H1 (cell line): ENCODE measurements around the gene LIPC. TPM values are rescaled to one million over a fixed set of nuclear protein-coding genes. Genes with fewer than 3 reads are reported as not detected.

ENCODE experiments used
- CTCF ChIA-PET: fragments of 300-600 bp; sonication (Branson Sonifier 250); formaldehyde crosslinking; loops from one replicate; lab custom pipeline; 2021; ENCODE audit not compliant: partially characterized antibody; lab: Charles Lee
- POLR2A ChIA-PET: fragments of 300-600 bp; sonication (Branson Sonifier 250); formaldehyde crosslinking; loops from one replicate; lab custom pipeline; 2021; ENCODE audit warnings: inconsistent platforms; ENCODE audit not compliant: partially characterized antibody; lab: Charles Lee
- DNase-seq, 2 experiments: peaks; one replicate each; pipeline versions ENCODE4 v3.0.0 to v3.0.0-alpha.2; 2010 to 2022; ENCODE audit warnings: low spot score in 2 of 2, low read depth in 1 of 2, mixed read lengths in 1 of 2
- FAIRE-seq: peaks from 2 replicates; lab custom pipeline; 2011; peaks lifted over from hg19 to GRCh38; lab: Jason Lieb, UNC
- H2AFZ ChIP-seq: 2 replicates; pipeline ENCODE4 v1.8.1; 2012; ENCODE audit warnings: low read length, inconsistent platforms
- H2AK5ac ChIP-seq: 2 replicates; pipeline ENCODE4 v1.6.1; 2013; ENCODE audit warnings: low read depth, low read length
- H2BK120ac ChIP-seq: replicated peaks from 2 replicates; pipeline ENCODE3; 2013; ENCODE audit warnings: low read depth, low read length, inconsistent platforms
- H2BK12ac ChIP-seq: 2 replicates; pipeline ENCODE4 v1.6.1; 2013; ENCODE audit warnings: low read depth, low read length
- H2BK15ac ChIP-seq: 2 replicates; pipeline ENCODE4 v1.6.1; 2013; ENCODE audit warnings: low read length
- H2BK20ac ChIP-seq: 2 replicates; pipeline ENCODE4 v1.6.1; 2013; ENCODE audit warnings: low read length
- H2BK5ac ChIP-seq: 2 replicates; pipeline ENCODE4 v1.6.1; 2013; ENCODE audit warnings: low read depth, low read length
- H3K14ac ChIP-seq: 2 replicates; pipeline ENCODE4 v1.6.1; 2013; ENCODE audit warnings: inconsistent platforms; ENCODE audit not compliant: insufficient read length
- H3K18ac ChIP-seq: 2 replicates; pipeline ENCODE4 v1.6.1; 2013; ENCODE audit warnings: low read length; ENCODE audit errors: extremely low read depth
- H3K23ac ChIP-seq: 2 replicates; pipeline ENCODE4 v1.6.1; 2013; ENCODE audit warnings: inconsistent platforms; ENCODE audit not compliant: insufficient read length
- H3K23me2 ChIP-seq: 2 replicates; pipeline ENCODE4 v1.6.1; 2013; ENCODE audit warnings: low read depth, low read length
- H3K27ac ChIP-seq: 2 replicates; pipeline ENCODE4 v1.6.1; 2011; ENCODE audit warnings: low read depth, low read length, inconsistent platforms
- H3K27me3 ChIP-seq, 4 experiments: replicated peaks in 1 of 4; 1 replicate in 1 of 4; 2 replicates in 3 of 4; pipeline versions ENCODE4 v1.6.1 to v1.8.1; 2011 to 2013; ENCODE audit warnings: low read length in 3 of 4, mild to moderate bottlenecking in 3 of 4, inconsistent platforms in 2 of 4, mixed read lengths in 2 of 4, moderate library complexity in 1 of 4; ENCODE audit not compliant: control insufficient read depth in 3 of 4, insufficient read depth in 3 of 4; ENCODE audit errors: extremely low read depth in 1 of 4
- H3K36me3 ChIP-seq, 4 experiments: 2 replicates each; pipeline versions ENCODE4 v1.6.1 to v1.8.1; 2011 to 2013; ENCODE audit warnings: mild to moderate bottlenecking in 4 of 4, low read length in 3 of 4, moderate library complexity in 2 of 4, control low read depth in 1 of 4, inconsistent platforms in 1 of 4; ENCODE audit not compliant: insufficient read depth in 4 of 4, control insufficient read depth in 2 of 4
- H3K4ac ChIP-seq: replicated peaks from 2 replicates; pipeline ENCODE3; 2013; ENCODE audit warnings: low read length, low read depth, mixed read lengths, inconsistent platforms; ENCODE audit not compliant: insufficient read length
- H3K4me1 ChIP-seq, 4 experiments: replicated peaks in 1 of 4; 1 replicate in 1 of 4; 2 replicates in 3 of 4; pipeline versions ENCODE4 v1.6.1 to v1.8.1; 2011 to 2013; ENCODE audit warnings: low read length in 3 of 4, inconsistent platforms in 2 of 4, mixed read lengths in 1 of 4; ENCODE audit not compliant: insufficient read depth in 4 of 4, control insufficient read depth in 3 of 4
- H3K4me2 ChIP-seq, 2 experiments: 2 replicates each; pipeline versions ENCODE4 v1.6.1 to v1.8.1; 2011 to 2013; ENCODE audit warnings: low read depth in 2 of 2, low read length in 2 of 2, control low read depth in 1 of 2, inconsistent platforms in 1 of 2, mild to moderate bottlenecking in 1 of 2; ENCODE audit not compliant: insufficient read depth in 1 of 2
- H3K4me3 ChIP-seq, 4 experiments: fragments of 200-600, 300-600 bp in 1 of 4; sonication (generic), shearing (Covaris generic), sonication (Bioruptor Twin) in 1 of 4; 2 replicates each; pipeline versions ENCODE4 v1.5.1 to v1.8.1; 2011 to 2016; ENCODE audit warnings: low read length in 4 of 4, low read depth in 3 of 4, control low read depth in 2 of 4, inconsistent platforms in 2 of 4, mild to moderate bottlenecking in 2 of 4, mixed read lengths in 1 of 4, moderate library complexity in 1 of 4; ENCODE audit not compliant: insufficient read depth in 2 of 4; ENCODE audit errors: extremely low read depth in 1 of 4
- H3K56ac ChIP-seq: replicated peaks from 2 replicates; pipeline ENCODE3; 2013; ENCODE audit warnings: low read depth, mild to moderate bottlenecking, mixed read lengths, low read length, inconsistent platforms; ENCODE audit not compliant: insufficient read length
- H3K79me1 ChIP-seq: 2 replicates; pipeline ENCODE4 v1.6.1; 2013; ENCODE audit warnings: low read depth, low read length, control low read depth
- H3K79me2 ChIP-seq, 2 experiments: 2 replicates each; pipeline versions ENCODE4 v1.6.1 to v1.8.1; 2012 to 2013; ENCODE audit warnings: low read length in 2 of 2, mild to moderate bottlenecking in 2 of 2, inconsistent platforms in 1 of 2; ENCODE audit not compliant: insufficient read depth in 2 of 2, control insufficient read depth in 1 of 2
- H3K9ac ChIP-seq, 4 experiments: replicated peaks in 1 of 4; 1 replicate in 1 of 4; 2 replicates in 3 of 4; pipeline versions ENCODE4 v1.6.1 to v1.8.1; 2011 to 2013; ENCODE audit warnings: low read depth in 3 of 4, low read length in 3 of 4, control low read depth in 2 of 4, mild to moderate bottlenecking in 2 of 4, moderate library complexity in 2 of 4, inconsistent platforms in 1 of 4; ENCODE audit errors: extremely low read depth in 1 of 4
- H3K9me3 ChIP-seq, 2 experiments: 2 replicates each; pipeline versions ENCODE4 v1.6.1 to v1.8.1; 2012 to 2013; ENCODE audit warnings: mild to moderate bottlenecking in 2 of 2, moderate library complexity in 2 of 2, control low read depth in 1 of 2, inconsistent platforms in 1 of 2, low read depth in 1 of 2, low read length in 1 of 2, mixed read lengths in 1 of 2; ENCODE audit not compliant: insufficient read depth in 2 of 2
- H4K20me1 ChIP-seq, 2 experiments: replicated peaks in 1 of 2; 2 replicates each; pipeline versions ENCODE3 to v1.8.1; 2011 to 2013; ENCODE audit warnings: inconsistent platforms in 2 of 2, low read length in 2 of 2, mild to moderate bottlenecking in 1 of 2; ENCODE audit not compliant: insufficient read depth in 2 of 2, control insufficient read depth in 1 of 2
- H4K5ac ChIP-seq: 2 replicates; pipeline ENCODE4 v1.6.1; 2013; ENCODE audit warnings: low read length, low read depth, mixed read lengths, inconsistent platforms; ENCODE audit not compliant: insufficient read length
- H4K8ac ChIP-seq: 2 replicates; pipeline ENCODE4 v1.8.0; 2013; ENCODE audit warnings: mild to moderate bottlenecking, moderate library complexity, low read length, inconsistent platforms; ENCODE audit not compliant: insufficient read depth; ENCODE audit errors: extremely low read depth
- H4K91ac ChIP-seq: replicated peaks from 2 replicates; pipeline ENCODE3; 2013; ENCODE audit warnings: low read length, mixed read lengths, inconsistent platforms; ENCODE audit not compliant: insufficient read length
- ATF3 ChIP-seq: IDR thresholded peaks from 2 replicates; pipeline ENCODE4 v1.6.1; 2011; ENCODE audit warnings: low read depth, mild to moderate bottlenecking, low read length; ENCODE audit not compliant: insufficient read depth
- BRCA1 ChIP-seq: IDR thresholded peaks from 2 replicates; pipeline ENCODE4 v1.6.1; 2012; ENCODE audit warnings: low read depth, low read length, improper control_type of control experiment
- CBX5 ChIP-seq: fragments of 300-800, 300-1000 bp; sonication (generic); IDR thresholded peaks from 2 replicates; pipeline ENCODE4 v1.7.1; 2016; ENCODE audit warnings: antibody characterized with exemption, low read length, low read depth
- CHD2 ChIP-seq: IDR thresholded peaks from 2 replicates; pipeline ENCODE4 v1.6.1; 2012; ENCODE audit warnings: low read length, improper control_type of control experiment
- HDAC6 ChIP-seq: IDR thresholded peaks from one replicate; pipeline ENCODE4 v1.7.1; 2012; ENCODE audit warnings: low read depth, mild to moderate bottlenecking, inconsistent platforms, low read length, moderate library complexity
- POLR2A ChIP-seq, 2 experiments: IDR thresholded peaks; 1 replicate in 1 of 2; 2 replicates in 1 of 2; pipeline ENCODE4 v1.6.1; 2011; ENCODE audit warnings: low read depth in 2 of 2, low read length in 2 of 2, mild to moderate bottlenecking in 2 of 2; ENCODE audit errors: control extremely low read depth in 1 of 2
- RFX5 ChIP-seq: IDR thresholded peaks from 2 replicates; pipeline ENCODE4 v1.6.1; 2011; ENCODE audit warnings: low read depth, low read length, improper control_type of control experiment, borderline replicate concordance
- RXRA ChIP-seq: IDR thresholded peaks from 2 replicates; pipeline ENCODE4 v1.6.1; 2011; ENCODE audit warnings: low read depth, mild to moderate bottlenecking, low read length, moderate library complexity; ENCODE audit not compliant: insufficient read depth
- SIN3A ChIP-seq, 2 experiments: IDR thresholded peaks in 1 of 2; conservative IDR thresholded peaks in 1 of 2; 2 replicates each; pipeline ENCODE4 v1.6.1; 2011 to 2012; ENCODE audit warnings: low read length in 2 of 2, improper control_type of control experiment in 1 of 2, low read depth in 1 of 2, mild to moderate bottlenecking in 1 of 2
- TBP ChIP-seq: IDR thresholded peaks from 2 replicates; pipeline ENCODE4 v1.6.1; 2011; ENCODE audit warnings: low read depth, low read length, improper control_type of control experiment
- TCF12 ChIP-seq: IDR thresholded peaks from 2 replicates; pipeline ENCODE4 v1.6.1; 2011; ENCODE audit warnings: low read depth, mild to moderate bottlenecking, low read length
- TEAD4 ChIP-seq: IDR thresholded peaks from 2 replicates; pipeline ENCODE4 v1.6.1; 2012; ENCODE audit warnings: low read depth, low read length, inconsistent platforms, mixed read lengths
- WGBS, 2 experiments: shearing (Covaris generic) in 1 of 2; methylation state at CpG; one replicate each; pipeline versions ENCODE4 v1.1.6 to v1.1.7; 2013 to 2015; ENCODE audit warnings: low lambda C conversion rate in 2 of 2, mixed read lengths in 2 of 2, inconsistent platforms in 1 of 2, low coverage in 1 of 2, missing lambda C conversion rate in 1 of 2; ENCODE audit not compliant: insufficient replicate concordance in 2 of 2, insufficient coverage in 1 of 2, insufficient read length in 1 of 2; ENCODE audit errors: extremely low coverage in 1 of 2, missing lambda C conversion rate in 1 of 2; 5-methylcytosine and 5-hydroxymethylcytosine counted together
- polyA plus RNA-seq, 7 experiments: library from polyadenylated mRNA; depleted of rRNA in 3 of 7; stranded (reverse) in 5 of 7; unstranded in 2 of 7; fragments of >200 nt in 5 of 7; fragments of 200-250 nt in 2 of 7; gene quantifications; 1 replicate in 5 of 7; 2 replicates in 1 of 7; 4 replicates in 1 of 7; pipeline versions ENCODE4 v1.2.1 to v1.2.3, GENCODE V29; 2011 to 2013; ENCODE audit warnings: missing spikeins in 2 of 7, mixed read lengths in 2 of 7
- total RNA-seq: library from RNA; stranded (reverse); fragmentation: NEBNext Ultra II Directional; extraction: Animal tissue kit (Norgen Biotek cat#: 25700); gene quantifications from 2 replicates; pipeline ENCODE4 v1.2.1, GENCODE V29; 2021

Gene LIPC
- total and polyA plus RNA-seq, 2 of the 8 experiments (the other 6 are each of a cell fraction or from before 2014, with no cell fraction given), result not detected

GRCh38 chr15:58548308-58549012 lies 116.7 kb downstream of the LIPC start:
- CTCF ChIA-PET, result interaction anchor here (2.0 kb wide), 1 partner anchor 279 kb away, joined by 4 read pairs; no protein-coding TSS in a partner anchor
- H3K79me2 ChIP-seq, result no peaks in the 10 kb centered on the region

More at GRCh38 chr15:58548308-58549012, 116.7 kb downstream of the LIPC start:
- H2BK20ac ChIP-seq, result no peak overlapping the region
- peaks cover 0 to 7% (median 2%) of the 10 kb centered on the region in 4 experiments; a peak in 3 of 7 replicates for H3K4me1 ChIP-seq
- no peak overlapping the region for H3K4ac ChIP-seq
- H2BK5ac ChIP-seq, result no peak overlapping the region
- 0 out of 2 replicates have a peak, but pooled peaks cover 2% of the 10 kb centered on the region for H3K23me2 ChIP-seq
- no peak overlapping the region for H2BK120ac ChIP-seq
- TF ChIP-seq TEAD4 (no peak), ATF3 (no peak), HDAC6 (no peak), CHD2 (no peak), BRCA1 (no peak), POLR2A (IDR thresholded peaks at IDR 0.05; ENCODE audit: control extremely low read depth in 1 of 2, low read depth in 2 of 2, low read length in 2 of 2) (no peak), RFX5 (no peak), TCF12 (no peak), CBX5 (no peak), TBP (no peak), RXRA (no peak), SIN3A (conservative IDR thresholded peaks at IDR 0.05 in 1 of 2, IDR thresholded peaks at IDR 0.05 in 1 of 2; ENCODE audit: low read depth in 1 of 2, low read length in 2 of 2) (no peak)
- H4K8ac ChIP-seq, result peak overlapping the region; percentile 43; the same call in 1 of the 2 replicates
- no peak overlapping the region for H2BK12ac ChIP-seq
- POLR2A ChIA-PET, result interaction anchor here (0.5 kb wide), 1 partner anchor 187 kb away, joined by 4 read pairs; no protein-coding TSS in a partner anchor
- no peak overlapping the region for H2AK5ac ChIP-seq
- FAIRE-seq, result no peak
- DNase-seq, result no peak
- no peaks in the 10 kb centered on the region for H3K79me1 ChIP-seq
- H3K23ac ChIP-seq, result no peak overlapping the region
- no peak overlapping the region for H3K4me3 ChIP-seq
- WGBS, 2 experiments, result 85% methylated on average over 26 of the region's 26 CpGs; no CpG with 5 or more reads in 1 of the 2 experiments
- H3K4me2 ChIP-seq, result no peak overlapping the region
- H3K18ac ChIP-seq, result no peak overlapping the region; the same call in 1 of the 2 replicates
- H3K14ac ChIP-seq, result no peak overlapping the region
- no peaks in the 10 kb centered on the region for H4K20me1 ChIP-seq
- no peak overlapping the region for H2AFZ ChIP-seq
- no peak overlapping the region for H4K5ac ChIP-seq
- no peak overlapping the region for H3K27ac ChIP-seq
- no peak overlapping the region for H3K9ac ChIP-seq
- H3K27me3 ChIP-seq, result no peaks in the 10 kb centered on the region
- H3K56ac ChIP-seq, result no peak overlapping the region
- H3K36me3 ChIP-seq, result no peaks in the 10 kb centered on the region
- no peak overlapping the region for H4K91ac ChIP-seq
- no peak overlapping the region for H2BK15ac ChIP-seq
- H3K9me3 ChIP-seq, result no peaks in the 10 kb centered on the region
